Measurements from ENCODE around the gene COG7. TPM values are rescaled to one million over a fixed set of nuclear protein-coding genes. Genes with fewer than 3 reads are reported as not detected.
"Not testable (repeated sequence)": the region's sequence is repeated elsewhere in the genome, so short reads cannot be mapped to it uniquely, and the experiment has no call there.

The COG7 gene
- total and polyA plus RNA-seq, 8 donors = 19.8 to 36.7 (median 31.0) TPM

- ATAC-seq (no peak), DNase-seq (no peak)
- Histone ChIP-seq H3K27me3 (no peaks in the 10 kb centered on the region), H3K36me3 (peaks cover 0 to 45% of the 10 kb centered on the region in 2 donors), H3K4me3 (no peak overlapping the region), H3K9me3 (no peaks in the 10 kb centered on the region), H3K4me1 (peaks cover 4 to 8% of the 10 kb centered on the region in 2 donors), H3K27ac (no peak overlapping the region)
- no peak for TF ChIP-seq CTCF (IDR thresholded peaks at IDR 0.05)
- intact Hi-C loops (cut with DNase I) = no loop called here
Observed at GRCh38 chr16:23464196-23464595, 11.2 kb upstream of the COG7 start.

GRCh38 chr16:23462994-23463393 lies 10.0 kb upstream of the COG7 start:
- DNase-seq = peak; percentile 71 to 87 (median 82)
- H3K27me3 ChIP-seq; H3K9me3 ChIP-seq; H3K4me3 ChIP-seq; H3K4me1 ChIP-seq; intact Hi-C loops (cut with DNase I): not testable (repeated sequence)
- H3K27ac ChIP-seq = peak overlapping the region in 1 of 2 donors; percentile 18
- ATAC-seq = peak; percentile 84
- peaks cover 0 to 33% of the 10 kb centered on the region in 2 donors for H3K36me3 ChIP-seq

GRCh38 chr16:23453338-23454052 lies 506 bp upstream of the COG7 start:
- ATAC-seq = no peak
- Histone ChIP-seq H3K4me3 (peak overlapping the region; percentile 78 to 98), H3K27ac (peak overlapping the region in 1 of 2 donors; percentile 90)

GRCh38 chr16:23452221-23452571 lies 793 bp downstream of the COG7 start:
- peak overlapping the region in 1 of 2 donors; percentile 90 for H3K27ac ChIP-seq
- H3K36me3 ChIP-seq = no peaks in the 10 kb centered on the region
- peaks cover 5 to 33% of the 10 kb centered on the region in 2 donors for H3K4me1 ChIP-seq
- peak; percentile 2 for ATAC-seq
- peak overlapping the region; percentile 78 to 98 for H3K4me3 ChIP-seq
- DNase-seq = no peak
- intact Hi-C loops (cut with DNase I) = no loop called here
- no peak for TF ChIP-seq CTCF (IDR thresholded peaks at IDR 0.05)
- H3K27me3 ChIP-seq = no peaks in the 10 kb centered on the region
- H3K9me3 ChIP-seq = no peaks in the 10 kb centered on the region

More at GRCh38 chr16:23453338-23454052, 506 bp upstream of the COG7 start:
- no peaks in the 10 kb centered on the region for H3K36me3 ChIP-seq
- TF ChIP-seq CTCF (IDR thresholded peaks at IDR 0.05) = no peak
- intact Hi-C loops (cut with DNase I) = no loop called here
- no peak for DNase-seq
- no peaks in the 10 kb centered on the region for H3K9me3 ChIP-seq
- H3K4me1 ChIP-seq = peaks cover 5 to 33% of the 10 kb centered on the region in 2 donors
- H3K27me3 ChIP-seq = no peaks in the 10 kb centered on the region

- intact Hi-C loops (cut with DNase I) = no loop called here
- no peak for TF ChIP-seq CTCF (IDR thresholded peaks at IDR 0.05)
- peak; percentile 10 for ATAC-seq
Observed at GRCh38 chr16:23448392-23448791, 4.6 kb downstream of the COG7 start.

GRCh38 chr16:23437542-23437941 lies 15.4 kb downstream of the COG7 start:
- H3K4me3 ChIP-seq, H3K27ac ChIP-seq, H3K27me3 ChIP-seq, DNase-seq, H3K9me3 ChIP-seq, ATAC-seq: not testable (repeated sequence)
- intact Hi-C loops (cut with DNase I) = loop anchor here (10.0 kb wide), 1 partner anchor 253 kb away; the partner anchor contains the start of gene SCNN1G (in 2 of the 2)
- Histone ChIP-seq H3K4me1 (peaks cover 14 to 28% of the 10 kb centered on the region in 2 donors), H3K36me3 (peaks cover 0 to 63% of the 10 kb centered on the region in 2 donors)

More at GRCh38 chr16:23448392-23448791, 4.6 kb downstream of the COG7 start:
- DNase-seq = no peak
- Histone ChIP-seq H3K36me3 (peaks cover 0 to 24% of the 10 kb centered on the region in 2 donors), H3K9me3 (no peaks in the 10 kb centered on the region), H3K27ac (no peak overlapping the region), H3K4me3 (no peak overlapping the region), H3K4me1 (peaks cover under 1 to 23% of the 10 kb centered on the region in 2 donors), H3K27me3 (no peaks in the 10 kb centered on the region)

Data from left lung (tissue), 10 donors.